ENCODE measurements around the gene LRP2.

- no peak for TF ChIP-seq CTCF (conservative IDR thresholded peaks at IDR 0.05 in 1 of 2, IDR thresholded peaks at IDR 0.05 in 1 of 2; ENCODE audit: low read depth in 1 of 2, low read length in 2 of 2)
- no peak for TF ChIP-seq EZH2 (IDR thresholded peaks at IDR 0.05; ENCODE audit: low read length, missing control alignments)
Measured at GRCh38 chr2:169323841-169324240, 38.5 kb downstream of the LRP2 start.
